Adrenal gland (tissue), 5 donors: ENCODE measurements around the gene MAGEF1.

Experiments
- CTCF ChIP-seq, 6 experiments: fragments of 450-650 bp in 4 of 6; fragments of 200-600 bp in 2 of 6; sonication (generic) in 1 of 6; IDR thresholded peaks; 1 replicate in 5 of 6; 2 replicates in 1 of 6; pipeline versions ENCODE4 v1.5.1 to v1.8.0; 2016 to 2021; ENCODE audit warnings: antibody characterized with exemption in 6 of 6, mild to moderate bottlenecking in 2 of 6, moderate library complexity in 1 of 6
- POLR2A ChIP-seq, 2 donors: fragments of 450-650 bp; IDR thresholded peaks; one replicate each; pipeline ENCODE4 v1.6.1; 2017; ENCODE audit warnings: antibody characterized with exemption in 2 of 2, mild to moderate bottlenecking in 2 of 2, moderate library complexity in 1 of 2
- donor health status: DM: no; HTN: no; CAD: no.

GRCh38 chr3:184718431-184718830, 6.6 kb upstream of the MAGEF1 start:
- TF ChIP-seq CTCF (IDR thresholded peaks at IDR 0.05) (no peak), POLR2A (IDR thresholded peaks at IDR 0.05) (no peak)
